PC-9 (cell line): ENCODE results near the gene PSMD4. TPM values are rescaled to one million over a fixed set of nuclear protein-coding genes. Genes with fewer than 3 reads are reported as not detected.

Experiments used
- BruUV-seq: library from RNA; stranded (reverse); fragments of 400-500 nt; replicated peaks from 2 replicates; lab custom pipeline; 2021; lab: Mats Ljungman, UMichigan
- CTCF ChIA-PET: fragments of 300-600 bp; sonication (Branson Sonifier 250); formaldehyde crosslinking; loops from one replicate; lab custom pipeline; 2022; ENCODE audit warnings: antibody characterized with exemption; lab: Charles Lee
- POLR2A ChIA-PET: fragments of 300-600 bp; sonication (Branson Sonifier 250); formaldehyde crosslinking; loops from one replicate; lab custom pipeline; 2022; ENCODE audit warnings: antibody characterized with exemption; ENCODE audit not compliant: unreplicated experiment; lab: Charles Lee
- DNase-seq, 2 experiments: peaks; one replicate each; pipeline versions ENCODE4 v3.0.0 to v3.0.0-alpha.2; 2015 to 2022; ENCODE audit warnings: mixed read lengths in 1 of 2
- H2AFZ ChIP-seq: fragments of 200-600 bp; sonication (generic); 2 replicates; pipeline ENCODE4 v1.8.1; 2017; ENCODE audit warnings: antibody characterized with exemption
- H3F3A ChIP-seq: fragments of 200-600 bp; sonication (generic); 2 replicates; pipeline ENCODE4 v1.8.1; 2017; ENCODE audit warnings: antibody characterized with exemption, mild to moderate bottlenecking, low read depth; ENCODE audit not compliant: insufficient read depth
- H3K27ac ChIP-seq: fragments of 200-600 bp; sonication (generic); 2 replicates; pipeline ENCODE4 v1.6.1; 2016; ENCODE audit warnings: mixed run types
- H3K27me3 ChIP-seq: fragments of 200-600 bp; sonication (generic); 2 replicates; pipeline ENCODE4 v1.6.1; 2016; ENCODE audit warnings: low read depth, mixed run types; ENCODE audit not compliant: insufficient read depth
- H3K36me3 ChIP-seq: fragments of 200-600 bp; sonication (generic); 2 replicates; pipeline ENCODE4 v1.6.1; 2016; ENCODE audit warnings: low read depth, mixed run types
- H3K4me1 ChIP-seq: fragments of 200-600 bp; sonication (generic); replicated peaks from 2 replicates; pipeline ENCODE4 v1.6.1; 2016; ENCODE audit warnings: mixed run types; ENCODE audit not compliant: insufficient read depth
- H3K4me2 ChIP-seq: fragments of 200-600 bp; sonication (generic); 2 replicates; pipeline ENCODE4 v1.6.1; 2017; ENCODE audit warnings: mixed run types
- H3K4me3 ChIP-seq: fragments of 200-600 bp; sonication (generic); 2 replicates; pipeline ENCODE4 v1.6.1; 2016; ENCODE audit warnings: mixed run types
- H3K79me2 ChIP-seq: fragments of 200-600 bp; sonication (generic); 2 replicates; pipeline ENCODE4 v1.6.1; 2017; ENCODE audit warnings: low read depth, mixed run types
- H3K9me2 ChIP-seq: fragments of 200-600 bp; sonication (generic); 2 replicates; pipeline ENCODE4 v1.8.1; 2017; ENCODE audit warnings: mild to moderate bottlenecking; ENCODE audit not compliant: insufficient read depth
- H3K9me3 ChIP-seq: fragments of 200-600 bp; sonication (generic); 2 replicates; pipeline ENCODE4 v1.8.1; 2016; ENCODE audit warnings: low read depth; ENCODE audit not compliant: insufficient read depth
- H4K20me1 ChIP-seq: fragments of 200-600 bp; sonication (generic); 2 replicates; pipeline ENCODE4 v1.8.1; 2017; ENCODE audit not compliant: insufficient read depth
- EZH2 ChIP-seq: fragments of 200-600 bp; sonication (generic); IDR thresholded peaks from 2 replicates; pipeline ENCODE4 v1.8.0; 2017; ENCODE audit warnings: antibody characterized with exemption, low read depth
- intact Hi-C: fragments of 100-400 bp; cut with micrococcal nuclease; formaldehyde crosslinking; loops from one replicate; pipeline ENCODE4 v1.10.0; 2022; ENCODE audit not compliant: unreplicated experiment
- total RNA-seq: library from RNA; stranded (reverse); gene quantifications from 2 replicates; pipeline ENCODE4 v1.2.3, GENCODE V29; 2021
- TF ChIP-seq, protein P1 (sequence below): fragments of 200-600 bp; sonication (generic); conservative IDR thresholded peaks from 2 replicates; pipeline ENCODE4 v1.6.1; 2017; ENCODE audit warnings: mixed run types, antibody characterized with exemption, mild to moderate bottlenecking, moderate library complexity

PSMD4 gene
- total RNA-seq, 1 experiment from 2014 or later, result 230 TPM

DNA sequence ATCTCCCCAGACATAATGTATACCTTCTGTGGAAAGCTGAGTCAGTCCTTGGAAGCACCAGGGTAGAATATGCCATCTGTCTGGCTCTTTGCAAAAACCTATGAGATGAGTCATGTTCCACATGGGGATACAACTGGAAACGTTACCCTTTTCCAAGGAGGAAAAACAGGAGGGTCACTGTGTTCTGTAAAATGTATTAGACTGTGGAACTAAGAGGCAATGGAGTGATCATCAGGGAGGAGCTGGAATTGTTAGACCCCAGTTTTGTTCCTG, 16.1 kb upstream of the PSMD4 start:
- intact Hi-C loops, result no loop called here
- Histone ChIP-seq H3K9me2 (no peaks in the 10 kb centered on the region), H3K36me3 (peaks cover 68% of the 10 kb centered on the region), H4K20me1 (no peaks in the 10 kb centered on the region; the same call in 1 of the 2 replicates), H3K27me3 (no peaks in the 10 kb centered on the region), H3K27ac (no peak overlapping the region), H3K9me3 (no peaks in the 10 kb centered on the region), H3K4me1 (no peaks in the 10 kb centered on the region), H3K79me2 (no peaks in the 10 kb centered on the region), H3F3A (peaks cover 9% of the 10 kb centered on the region; the same call in 1 of the 2 replicates), H3K4me2 (no peak overlapping the region), H2AFZ (no peak overlapping the region), H3K4me3 (no peak overlapping the region)
- TF ChIP-seq, protein P1, sequence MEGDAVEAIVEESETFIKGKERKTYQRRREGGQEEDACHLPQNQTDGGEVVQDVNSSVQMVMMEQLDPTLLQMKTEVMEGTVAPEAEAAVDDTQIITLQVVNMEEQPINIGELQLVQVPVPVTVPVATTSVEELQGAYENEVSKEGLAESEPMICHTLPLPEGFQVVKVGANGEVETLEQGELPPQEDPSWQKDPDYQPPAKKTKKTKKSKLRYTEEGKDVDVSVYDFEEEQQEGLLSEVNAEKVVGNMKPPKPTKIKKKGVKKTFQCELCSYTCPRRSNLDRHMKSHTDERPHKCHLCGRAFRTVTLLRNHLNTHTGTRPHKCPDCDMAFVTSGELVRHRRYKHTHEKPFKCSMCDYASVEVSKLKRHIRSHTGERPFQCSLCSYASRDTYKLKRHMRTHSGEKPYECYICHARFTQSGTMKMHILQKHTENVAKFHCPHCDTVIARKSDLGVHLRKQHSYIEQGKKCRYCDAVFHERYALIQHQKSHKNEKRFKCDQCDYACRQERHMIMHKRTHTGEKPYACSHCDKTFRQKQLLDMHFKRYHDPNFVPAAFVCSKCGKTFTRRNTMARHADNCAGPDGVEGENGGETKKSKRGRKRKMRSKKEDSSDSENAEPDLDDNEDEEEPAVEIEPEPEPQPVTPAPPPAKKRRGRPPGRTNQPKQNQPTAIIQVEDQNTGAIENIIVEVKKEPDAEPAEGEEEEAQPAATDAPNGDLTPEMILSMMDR, result no peak
- no peak for TF ChIP-seq EZH2
- POLR2A ChIA-PET, result no interaction called here
- BruUV-seq, result no TSS peak
- DNase-seq, result no peak
- CTCF ChIA-PET, result no interaction called here

DNA sequence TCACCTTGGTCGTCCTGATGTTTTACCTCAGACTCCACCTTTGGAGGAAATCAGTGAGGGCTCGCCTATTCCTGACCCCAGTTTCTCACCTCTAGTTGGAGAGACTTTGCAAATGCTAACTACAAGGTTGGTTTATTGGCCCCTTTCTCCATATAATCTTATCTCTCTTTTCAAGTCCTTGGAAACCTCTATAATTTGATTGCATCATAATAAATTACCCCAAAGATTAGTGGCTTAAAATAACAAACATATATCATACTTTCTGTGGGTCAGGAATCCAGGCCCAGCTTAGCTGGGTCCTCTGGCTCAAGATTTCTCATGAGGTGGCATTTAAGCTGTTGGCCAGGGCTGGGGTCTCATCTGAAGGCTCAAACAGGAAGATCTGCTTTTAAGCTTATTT, 12.1 kb upstream of the PSMD4 start:
- Histone ChIP-seq H3K79me2 (no peaks in the 10 kb centered on the region), H3K27ac (no peak overlapping the region), H3K9me3 (no peaks in the 10 kb centered on the region), H3F3A (peaks cover 25% of the 10 kb centered on the region; the same call in 1 of the 2 replicates), H3K36me3 (peaks cover 74% of the 10 kb centered on the region), H3K4me3 (no peak overlapping the region), H4K20me1 (no peaks in the 10 kb centered on the region), H3K4me2 (no peak overlapping the region), H2AFZ (no peak overlapping the region), H3K4me1 (no peaks in the 10 kb centered on the region), H3K9me2 (no peaks in the 10 kb centered on the region), H3K27me3 (no peaks in the 10 kb centered on the region)
- ChIA-PET POLR2A (no interaction called here), CTCF (no interaction called here)
- TF ChIP-seq, protein P1, result no peak
- no peak for TF ChIP-seq EZH2
- intact Hi-C loops, result no loop called here
- no peak for DNase-seq
- BruUV-seq, result no TSS peak

GRCh38 chr1:151243683-151244216, 10.8 kb upstream of the PSMD4 start:
- H3K9me2 ChIP-seq, result no peaks in the 10 kb centered on the region
- H3K9me3 ChIP-seq, result no peaks in the 10 kb centered on the region
- H3K4me3 ChIP-seq, result no peak overlapping the region
- no peak overlapping the region for H3K4me2 ChIP-seq
- POLR2A ChIA-PET, result interaction anchor here (0.6 kb wide), 1 partner anchor 20 kb away, joined by 3 read pairs; no protein-coding TSS in a partner anchor
- no peaks in the 10 kb centered on the region for H3K4me1 ChIP-seq
- DNase-seq, result no peak
- no peaks in the 10 kb centered on the region for H3K27me3 ChIP-seq
- TF ChIP-seq, protein P1, result no peak
- TF ChIP-seq EZH2, result no peak
- H3K36me3 ChIP-seq, result peaks cover 69% of the 10 kb centered on the region
- intact Hi-C loops, result no loop called here
- peaks cover 33% of the 10 kb centered on the region; the same call in 1 of the 2 replicates for H3F3A ChIP-seq
- no peaks in the 10 kb centered on the region for H4K20me1 ChIP-seq
- no TSS peak for BruUV-seq
- no peak overlapping the region for H2AFZ ChIP-seq
- CTCF ChIA-PET, result no interaction called here
- H3K27ac ChIP-seq, result no peak overlapping the region
- H3K79me2 ChIP-seq, result no peaks in the 10 kb centered on the region
